ENCODE data around the gene MLLT10.

- no peak for TF ChIP-seq CTCF (IDR thresholded peaks at IDR 0.05)
- no peak for TF ChIP-seq POLR2A (IDR thresholded peaks at IDR 0.05)
These were observed 235.0 kb downstream of the MLLT10 start for GRCh38 chr10:21769041-21769440.

Measured in adrenal gland (tissue), 5 donors.